ENCODE results near the gene SLC2A13. TPM values are rescaled to one million over a fixed set of nuclear protein-coding genes. Genes with fewer than 3 reads are reported as not detected.

The SLC2A13 gene
- total and polyA plus RNA-seq, 10 of the 15 experiments (the other 5 are each of a cell fraction or from before 2014, with no cell fraction given): 0.05 to 3.7 (median 0.25) TPM

DNA sequence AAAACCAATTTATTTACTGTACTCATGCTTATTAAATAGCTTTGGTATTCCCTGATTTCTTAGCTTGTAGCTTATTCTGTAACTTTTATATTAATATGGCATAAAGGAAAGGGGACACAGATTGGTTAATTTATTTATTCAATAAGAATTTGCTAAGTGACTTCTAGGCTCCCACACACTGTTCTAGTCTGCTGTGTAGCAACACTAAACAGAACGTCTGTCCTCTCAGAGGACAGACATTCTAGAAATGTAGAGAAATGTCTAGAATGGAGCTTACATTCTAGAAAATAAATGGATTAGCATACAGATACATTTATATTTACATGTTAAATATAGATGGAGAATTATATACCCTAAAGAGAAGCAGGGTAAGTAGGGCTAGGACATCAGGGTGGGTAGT, 301.4 kb downstream of the SLC2A13 start (continued):
- TF ChIP-seq SREBF2 (IDR thresholded peaks at IDR 0.05; ENCODE audit: low read length) (no peak), NRF1 (conservative IDR thresholded peaks at IDR 0.05; ENCODE audit: low read depth, low read length) (no peak), RFX5 (IDR thresholded peaks at IDR 0.05; ENCODE audit: low read depth, low read length) (no peak), ETV6 (conservative IDR thresholded peaks at IDR 0.05 in 1 of 2, IDR thresholded peaks at IDR 0.05 in 1 of 2; ENCODE audit: borderline replicate concordance in 1 of 2, low read depth in 1 of 2) (no peak)
- TF ChIP-seq, protein P1, sequence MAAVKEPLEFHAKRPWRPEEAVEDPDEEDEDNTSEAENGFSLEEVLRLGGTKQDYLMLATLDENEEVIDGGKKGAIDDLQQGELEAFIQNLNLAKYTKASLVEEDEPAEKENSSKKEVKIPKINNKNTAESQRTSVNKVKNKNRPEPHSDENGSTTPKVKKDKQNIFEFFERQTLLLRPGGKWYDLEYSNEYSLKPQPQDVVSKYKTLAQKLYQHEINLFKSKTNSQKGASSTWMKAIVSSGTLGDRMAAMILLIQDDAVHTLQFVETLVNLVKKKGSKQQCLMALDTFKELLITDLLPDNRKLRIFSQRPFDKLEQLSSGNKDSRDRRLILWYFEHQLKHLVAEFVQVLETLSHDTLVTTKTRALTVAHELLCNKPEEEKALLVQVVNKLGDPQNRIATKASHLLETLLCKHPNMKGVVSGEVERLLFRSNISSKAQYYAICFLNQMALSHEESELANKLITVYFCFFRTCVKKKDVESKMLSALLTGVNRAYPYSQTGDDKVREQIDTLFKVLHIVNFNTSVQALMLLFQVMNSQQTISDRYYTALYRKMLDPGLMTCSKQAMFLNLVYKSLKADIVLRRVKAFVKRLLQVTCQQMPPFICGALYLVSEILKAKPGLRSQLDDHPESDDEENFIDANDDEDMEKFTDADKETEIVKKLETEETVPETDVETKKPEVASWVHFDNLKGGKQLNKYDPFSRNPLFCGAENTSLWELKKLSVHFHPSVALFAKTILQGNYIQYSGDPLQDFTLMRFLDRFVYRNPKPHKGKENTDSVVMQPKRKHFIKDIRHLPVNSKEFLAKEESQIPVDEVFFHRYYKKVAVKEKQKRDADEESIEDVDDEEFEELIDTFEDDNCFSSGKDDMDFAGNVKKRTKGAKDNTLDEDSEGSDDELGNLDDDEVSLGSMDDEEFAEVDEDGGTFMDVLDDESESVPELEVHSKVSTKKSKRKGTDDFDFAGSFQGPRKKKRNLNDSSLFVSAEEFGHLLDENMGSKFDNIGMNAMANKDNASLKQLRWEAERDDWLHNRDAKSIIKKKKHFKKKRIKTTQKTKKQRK (IDR thresholded peaks at IDR 0.05; ENCODE audit: low read depth, low read length): no peak

DNA sequence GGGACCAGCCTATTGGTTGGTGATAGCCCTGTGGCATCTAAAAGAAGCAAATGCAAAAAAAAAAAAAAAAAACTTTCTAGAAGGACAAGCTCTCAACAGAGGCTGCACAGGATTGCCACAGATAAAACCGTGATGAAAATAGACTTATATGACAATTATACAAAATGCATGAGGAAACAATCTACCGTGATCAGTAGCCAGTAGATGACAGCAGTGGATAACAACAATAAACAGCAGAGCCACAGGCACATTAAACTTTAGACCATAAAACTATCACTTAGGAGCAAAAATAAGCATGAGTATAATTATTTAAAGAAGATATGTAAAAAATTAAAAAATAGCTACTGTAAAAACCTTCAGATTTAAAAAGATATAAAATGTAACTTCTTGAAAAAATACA, 302.7 kb downstream of the SLC2A13 start:
- H2AFZ ChIP-seq (ENCODE audit: control insufficient read depth, low read depth, low read length): no peak overlapping the region
- H3K27ac ChIP-seq (ENCODE audit: control insufficient read depth, insufficient read depth): no peak overlapping the region
- WGBS (ENCODE audit: insufficient coverage, insufficient replicate concordance, low lambda C conversion rate, missing lambda C conversion rate): 62% methylated on average over 2 of the region's 2 CpGs
- TF ChIP-seq CBFB (IDR thresholded peaks at IDR 0.05; ENCODE audit: low read depth): no peak
- TF ChIP-seq EED (IDR thresholded peaks at IDR 0.05; ENCODE audit: low read depth): no peak
- TF ChIP-seq, protein P2, sequence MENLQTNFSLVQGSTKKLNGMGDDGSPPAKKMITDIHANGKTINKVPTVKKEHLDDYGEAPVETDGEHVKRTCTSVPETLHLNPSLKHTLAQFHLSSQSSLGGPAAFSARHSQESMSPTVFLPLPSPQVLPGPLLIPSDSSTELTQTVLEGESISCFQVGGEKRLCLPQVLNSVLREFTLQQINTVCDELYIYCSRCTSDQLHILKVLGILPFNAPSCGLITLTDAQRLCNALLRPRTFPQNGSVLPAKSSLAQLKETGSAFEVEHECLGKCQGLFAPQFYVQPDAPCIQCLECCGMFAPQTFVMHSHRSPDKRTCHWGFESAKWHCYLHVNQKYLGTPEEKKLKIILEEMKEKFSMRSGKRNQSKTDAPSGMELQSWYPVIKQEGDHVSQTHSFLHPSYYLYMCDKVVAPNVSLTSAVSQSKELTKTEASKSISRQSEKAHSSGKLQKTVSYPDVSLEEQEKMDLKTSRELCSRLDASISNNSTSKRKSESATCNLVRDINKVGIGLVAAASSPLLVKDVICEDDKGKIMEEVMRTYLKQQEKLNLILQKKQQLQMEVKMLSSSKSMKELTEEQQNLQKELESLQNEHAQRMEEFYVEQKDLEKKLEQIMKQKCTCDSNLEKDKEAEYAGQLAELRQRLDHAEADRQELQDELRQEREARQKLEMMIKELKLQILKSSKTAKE (IDR thresholded peaks at IDR 0.05; ENCODE audit: low read depth, poor library complexity, severe bottlenecking): no peak
- no peak for TF ChIP-seq MEF2B (IDR thresholded peaks at IDR 0.05; ENCODE audit: partially characterized antibody, poor library complexity, severe bottlenecking)
- no peaks in the 10 kb centered on the region for H3K4me1 ChIP-seq (ENCODE audit: control insufficient read depth, insufficient read depth, low read length)
- no peaks in the 10 kb centered on the region for H4K20me1 ChIP-seq (ENCODE audit: control insufficient read depth, insufficient read depth)
- H3K9me3 ChIP-seq (replicated peaks; ENCODE audit: control insufficient read depth, insufficient read depth, low read length): no peaks in the 10 kb centered on the region
- CTCF ChIA-PET: interaction anchor here (1.1 kb wide), 1 partner anchor 188 kb away, joined by 5 read pairs; no protein-coding TSS in a partner anchor
- H3K79me2 ChIP-seq (ENCODE audit: control insufficient read depth, insufficient read depth, low read length): no peaks in the 10 kb centered on the region
- POLR2A ChIA-PET: interaction anchor here (0.6 kb wide), 1 partner anchor 281 kb away, joined by 4 read pairs; no protein-coding TSS in a partner anchor
- no peak overlapping the region for H3K4me2 ChIP-seq (ENCODE audit: control insufficient read depth, insufficient read depth)
- FAIRE-seq (no peak), ATAC-seq (no peak), DNase-seq (ENCODE audit: low read depth, low spot score) (no peak)
- no TSS peak for BruUV-seq (replicated peaks)
- H3K9ac ChIP-seq (ENCODE audit: control insufficient read depth, insufficient read depth, low read length): no peak overlapping the region
- in situ Hi-C loops (cut with MboI) (no loop called here), intact Hi-C loops (cut with micrococcal nuclease; ENCODE audit: unreplicated experiment) (no loop called here)
- no peaks in the 10 kb centered on the region for H3K36me3 ChIP-seq (ENCODE audit: control insufficient read depth in 2 of 2, insufficient read depth in 2 of 2, low read length in 1 of 2)
- SMC1A ChIA-PET (ENCODE audit: uncharacterized antibody, unreplicated experiment): interaction anchor here (0.7 kb wide), 1 partner anchor 1158 kb away, joined by 3 read pairs; no protein-coding TSS in a partner anchor
- RAD21 ChIA-PET (ENCODE audit: unreplicated experiment): no interaction called here
- no peak overlapping the region for H3K4me3 ChIP-seq
- H3K27me3 ChIP-seq (replicated peaks in 1 of 2; ENCODE audit: control insufficient read depth in 2 of 2, insufficient read depth in 2 of 2, low read length in 1 of 2): no peaks in the 10 kb centered on the region

Data from GM12878 (cell line).